Epithelial cell of esophagus (primary cell): ENCODE measurements around the gene FANCI.

Experiments
- DNase-seq: peaks from one replicate; pipeline ENCODE4 v3.0.0; 2010; ENCODE audit warnings: low read depth
- H3K4me3 ChIP-seq: 2 replicates; pipeline ENCODE4 v1.5.1; 2011; ENCODE audit warnings: mild to moderate bottlenecking, low read length, control low read depth
- CTCF ChIP-seq: IDR thresholded peaks from 2 replicates; pipeline ENCODE4 v1.5.1; 2011; ENCODE audit warnings: low read depth, mild to moderate bottlenecking, low read length, control low read depth, inconsistent platforms; ENCODE audit not compliant: insufficient read depth; ENCODE audit errors: missing control alignments

The FANCI gene

GRCh38 chr15:89352476-89352875 lies 108.7 kb downstream of the FANCI start:
- no peak overlapping the region for H3K4me3 ChIP-seq
- no peak for DNase-seq
- no peak for TF ChIP-seq CTCF

- H3K4me3 ChIP-seq: no peak overlapping the region
- no peak for DNase-seq
- TF ChIP-seq CTCF: no peak
Observed at GRCh38 chr15:89353991-89354390, 110.2 kb downstream of the FANCI start.

GRCh38 chr15:89356634-89357298 lies 113.0 kb downstream of the FANCI start:
- no peak overlapping the region for H3K4me3 ChIP-seq
- peak; percentile 39 for DNase-seq
- TF ChIP-seq CTCF: peak; percentile 74

- H3K4me3 ChIP-seq: no peak overlapping the region
- no peak for TF ChIP-seq CTCF
Observed at GRCh38 chr15:89358435-89358754, 114.6 kb downstream of the FANCI start.

GRCh38 chr15:89358755-89359439 lies 115.1 kb downstream of the FANCI start:
- H3K4me3 ChIP-seq: peak overlapping the region; percentile 46
- DNase-seq: peak; percentile 70
- TF ChIP-seq CTCF: peak; percentile 77

More at GRCh38 chr15:89358435-89358754, 114.6 kb downstream of the FANCI start:
- no peak for DNase-seq

GRCh38 chr15:89359471-89360293 lies 115.9 kb downstream of the FANCI start:
- DNase-seq: no peak
- TF ChIP-seq CTCF: no peak
- no peak overlapping the region for H3K4me3 ChIP-seq
